ENCODE measurements around the gene ZNF672.
A peak's percentile ranks its signal among the peaks of the same experiment; 100 is the strongest.

The ZNF672 gene

DNA sequence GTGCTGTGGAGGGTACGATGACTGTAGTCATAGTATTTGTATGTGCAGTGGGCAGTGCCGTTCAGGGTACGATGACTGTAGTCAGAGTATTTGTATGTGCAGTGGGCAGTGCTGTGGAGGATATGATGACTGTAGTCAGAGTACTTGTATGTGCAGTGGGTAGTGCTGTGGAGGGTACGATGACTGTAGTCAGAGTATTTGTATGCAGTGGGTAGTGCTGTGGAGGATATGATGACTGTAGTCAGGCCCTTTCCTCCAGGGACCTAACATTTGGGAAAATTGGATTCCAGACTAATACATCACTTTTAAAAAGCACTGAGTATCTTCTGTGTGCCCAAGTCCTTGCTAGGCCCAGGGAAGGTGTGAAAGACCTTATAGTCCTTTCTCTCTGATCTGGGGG, 2.9 kb downstream of the ZNF672 start:
- H3K4me2 ChIP-seq: no peak overlapping the region
- H3K79me2 ChIP-seq (ENCODE audit: insufficient read depth, low read depth): peaks cover 15% of the 10 kb centered on the region; the same call in 1 of the 2 replicates
- H2AFZ ChIP-seq (ENCODE audit: low read depth): no peak overlapping the region
- H4K20me1 ChIP-seq (ENCODE audit: insufficient read depth): no peaks in the 10 kb centered on the region
- no peak overlapping the region for H3K27ac ChIP-seq
- H3K9ac ChIP-seq: no peak overlapping the region
- no peaks in the 10 kb centered on the region for H3K27me3 ChIP-seq (ENCODE audit: insufficient read depth, low read depth)
- no peaks in the 10 kb centered on the region for H3K36me3 ChIP-seq (ENCODE audit: insufficient read depth)
- no peak overlapping the region for H3K4me3 ChIP-seq (IDR thresholded peaks at IDR 0.05; ENCODE audit: insufficient read depth, low read depth, low read length)
- TF ChIP-seq, protein P1, sequence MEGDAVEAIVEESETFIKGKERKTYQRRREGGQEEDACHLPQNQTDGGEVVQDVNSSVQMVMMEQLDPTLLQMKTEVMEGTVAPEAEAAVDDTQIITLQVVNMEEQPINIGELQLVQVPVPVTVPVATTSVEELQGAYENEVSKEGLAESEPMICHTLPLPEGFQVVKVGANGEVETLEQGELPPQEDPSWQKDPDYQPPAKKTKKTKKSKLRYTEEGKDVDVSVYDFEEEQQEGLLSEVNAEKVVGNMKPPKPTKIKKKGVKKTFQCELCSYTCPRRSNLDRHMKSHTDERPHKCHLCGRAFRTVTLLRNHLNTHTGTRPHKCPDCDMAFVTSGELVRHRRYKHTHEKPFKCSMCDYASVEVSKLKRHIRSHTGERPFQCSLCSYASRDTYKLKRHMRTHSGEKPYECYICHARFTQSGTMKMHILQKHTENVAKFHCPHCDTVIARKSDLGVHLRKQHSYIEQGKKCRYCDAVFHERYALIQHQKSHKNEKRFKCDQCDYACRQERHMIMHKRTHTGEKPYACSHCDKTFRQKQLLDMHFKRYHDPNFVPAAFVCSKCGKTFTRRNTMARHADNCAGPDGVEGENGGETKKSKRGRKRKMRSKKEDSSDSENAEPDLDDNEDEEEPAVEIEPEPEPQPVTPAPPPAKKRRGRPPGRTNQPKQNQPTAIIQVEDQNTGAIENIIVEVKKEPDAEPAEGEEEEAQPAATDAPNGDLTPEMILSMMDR (conservative IDR thresholded peaks at IDR 0.05; ENCODE audit: low read depth, low read length): no peak
- H3K4me1 ChIP-seq (ENCODE audit: low read depth, poor library complexity, severe bottlenecking): peaks cover 26% of the 10 kb centered on the region

DNA sequence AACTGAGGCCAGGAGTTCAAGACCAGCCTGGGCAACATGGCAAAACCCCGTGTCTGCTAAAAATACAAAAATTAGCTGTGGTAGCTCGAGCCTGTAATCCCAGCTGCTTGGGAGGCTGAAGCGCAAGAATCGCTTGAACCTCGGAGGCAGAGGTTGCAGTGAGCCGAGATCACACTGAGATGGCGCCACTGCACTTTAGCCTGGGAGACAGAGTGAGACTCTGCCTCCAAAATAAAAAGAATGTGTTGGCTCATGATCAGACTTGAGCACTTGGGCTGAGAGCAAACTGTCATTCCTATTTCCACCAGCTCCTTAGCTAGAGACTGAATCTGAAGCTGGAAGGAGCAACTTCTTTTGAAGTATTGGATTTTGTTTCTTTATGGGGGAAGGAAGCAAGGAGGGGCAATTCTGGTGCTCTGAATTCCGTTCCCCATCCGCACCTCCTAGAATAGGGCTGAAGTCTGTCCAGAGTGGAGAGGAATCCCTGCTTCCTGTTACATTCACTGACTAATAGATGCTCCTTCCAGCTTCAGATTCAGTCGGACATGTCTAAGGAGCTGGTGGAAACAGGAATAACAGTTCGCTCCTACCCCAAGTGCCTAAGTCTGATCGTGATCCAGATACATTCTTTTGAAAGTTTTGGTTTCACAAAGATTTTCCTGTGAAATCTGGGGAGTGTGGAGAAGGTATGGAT, 3.8 kb downstream of the ZNF672 start:
- H3K27me3 ChIP-seq (ENCODE audit: insufficient read depth, low read depth): no peaks in the 10 kb centered on the region
- H3K36me3 ChIP-seq (ENCODE audit: insufficient read depth): 0 out of 2 replicates have a peak, but pooled peaks cover 3% of the 10 kb centered on the region
- no peak overlapping the region for H3K4me3 ChIP-seq (IDR thresholded peaks at IDR 0.05; ENCODE audit: insufficient read depth, low read depth, low read length)
- H3K79me2 ChIP-seq (ENCODE audit: insufficient read depth, low read depth): peaks cover 15% of the 10 kb centered on the region; the same call in 1 of the 2 replicates
- H2AFZ ChIP-seq (ENCODE audit: low read depth): no peak overlapping the region
- no peak overlapping the region for H3K27ac ChIP-seq
- no peaks in the 10 kb centered on the region for H4K20me1 ChIP-seq (ENCODE audit: insufficient read depth)
- H3K4me2 ChIP-seq: no peak overlapping the region
- H3K9ac ChIP-seq: no peak overlapping the region
- H3K4me1 ChIP-seq (ENCODE audit: low read depth, poor library complexity, severe bottlenecking): peaks cover 26% of the 10 kb centered on the region
- TF ChIP-seq, protein P1 (conservative IDR thresholded peaks at IDR 0.05; ENCODE audit: low read depth, low read length): 0 out of 2 replicates have a peak, but pooled peaks have one; percentile 32

DNA sequence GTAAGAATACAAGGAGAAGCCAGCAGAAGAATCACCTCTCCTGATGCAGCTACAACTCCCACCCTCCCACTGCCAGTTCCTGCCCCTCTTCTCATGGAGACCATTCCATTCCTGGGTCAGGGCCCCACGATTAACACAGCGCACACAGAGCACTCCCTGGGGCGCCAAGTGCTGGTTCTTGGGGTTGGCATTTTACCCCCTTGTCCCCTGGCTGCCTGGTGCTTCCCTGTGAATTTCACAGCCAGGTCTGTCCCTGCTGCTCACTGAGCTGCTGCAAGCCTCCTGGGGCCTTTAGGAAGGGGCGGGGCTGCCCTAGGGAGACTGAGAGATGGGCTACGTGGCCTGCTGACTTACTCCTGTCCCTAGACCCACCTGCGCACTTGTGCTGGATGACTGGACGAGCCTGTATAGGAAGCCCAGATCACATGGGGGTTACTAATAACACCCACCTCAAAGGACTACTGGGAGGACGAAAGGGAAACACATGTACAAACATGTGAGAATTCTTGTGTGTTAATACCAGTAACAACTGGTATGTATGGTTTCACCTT, 4.8 kb downstream of the ZNF672 start:
- Histone ChIP-seq H3K4me2 (no peak overlapping the region), H3K4me3 (IDR thresholded peaks at IDR 0.05; ENCODE audit: insufficient read depth, low read depth, low read length) (no peak overlapping the region), H4K20me1 (ENCODE audit: insufficient read depth) (no peaks in the 10 kb centered on the region), H2AFZ (ENCODE audit: low read depth) (no peak overlapping the region), H3K27ac (no peak overlapping the region), H3K4me1 (ENCODE audit: low read depth, poor library complexity, severe bottlenecking) (peaks cover 20% of the 10 kb centered on the region), H3K36me3 (ENCODE audit: insufficient read depth) (0 out of 2 replicates have a peak, but pooled peaks cover 3% of the 10 kb centered on the region), H3K79me2 (ENCODE audit: insufficient read depth, low read depth) (peaks cover 15% of the 10 kb centered on the region; the same call in 1 of the 2 replicates), H3K9ac (no peak overlapping the region), H3K27me3 (ENCODE audit: insufficient read depth, low read depth) (no peaks in the 10 kb centered on the region)
- TF ChIP-seq, protein P1 (conservative IDR thresholded peaks at IDR 0.05; ENCODE audit: low read depth, low read length): no peak

DNA sequence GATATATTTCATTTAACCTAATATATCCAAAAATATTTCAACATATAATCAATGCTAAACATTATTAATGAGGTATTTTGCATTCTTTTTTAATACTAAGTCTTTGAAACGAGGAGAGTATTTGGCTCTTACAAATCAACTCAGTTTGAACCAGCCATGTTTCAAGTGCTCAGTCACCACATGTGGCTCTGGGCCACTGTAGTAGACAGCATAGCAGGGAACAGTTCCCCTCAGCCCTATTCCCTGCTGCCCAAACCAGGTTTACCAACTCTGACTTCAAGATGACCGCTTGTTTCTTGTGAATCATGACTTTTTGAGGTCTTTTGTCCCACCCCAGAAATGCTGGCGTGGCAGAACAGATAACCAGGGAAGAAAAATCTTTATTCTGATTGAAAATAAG, 5.7 kb downstream of the ZNF672 start:
- TF ChIP-seq, protein P1 (conservative IDR thresholded peaks at IDR 0.05; ENCODE audit: low read depth, low read length): no peak
- 0 out of 2 replicates have a peak, but pooled peaks cover 3% of the 10 kb centered on the region for H3K36me3 ChIP-seq (ENCODE audit: insufficient read depth)

More for the DNA sequence above, 5.7 kb downstream of the ZNF672 start:
- Histone ChIP-seq H3K27ac (no peak overlapping the region), H3K4me1 (ENCODE audit: low read depth, poor library complexity, severe bottlenecking) (peaks cover 20% of the 10 kb centered on the region), H3K4me2 (no peak overlapping the region), H3K79me2 (ENCODE audit: insufficient read depth, low read depth) (peaks cover 15% of the 10 kb centered on the region; the same call in 1 of the 2 replicates), H3K27me3 (ENCODE audit: insufficient read depth, low read depth) (no peaks in the 10 kb centered on the region), H2AFZ (ENCODE audit: low read depth) (no peak overlapping the region), H3K9ac (no peak overlapping the region), H3K4me3 (IDR thresholded peaks at IDR 0.05; ENCODE audit: insufficient read depth, low read depth, low read length) (no peak overlapping the region), H4K20me1 (ENCODE audit: insufficient read depth) (no peaks in the 10 kb centered on the region)
